Bone marrow (tissue), 2 donors: Measurements from ENCODE around the gene DEDD2.
A peak's percentile ranks its signal among the peaks of the same experiment; 100 is the strongest.
"Not testable (repeated sequence)": the region's sequence is repeated elsewhere in the genome, so short reads cannot be mapped to it uniquely, and the experiment has no call there.

Source experiments
- DNase-seq, 2 donors: peaks; one replicate each; lab custom pipeline; 2025; lab: John Stamatoyannopoulos, UW

DEDD2 gene, protein sequence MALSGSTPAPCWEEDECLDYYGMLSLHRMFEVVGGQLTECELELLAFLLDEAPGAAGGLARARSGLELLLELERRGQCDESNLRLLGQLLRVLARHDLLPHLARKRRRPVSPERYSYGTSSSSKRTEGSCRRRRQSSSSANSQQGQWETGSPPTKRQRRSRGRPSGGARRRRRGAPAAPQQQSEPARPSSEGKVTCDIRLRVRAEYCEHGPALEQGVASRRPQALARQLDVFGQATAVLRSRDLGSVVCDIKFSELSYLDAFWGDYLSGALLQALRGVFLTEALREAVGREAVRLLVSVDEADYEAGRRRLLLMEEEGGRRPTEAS

DNA sequence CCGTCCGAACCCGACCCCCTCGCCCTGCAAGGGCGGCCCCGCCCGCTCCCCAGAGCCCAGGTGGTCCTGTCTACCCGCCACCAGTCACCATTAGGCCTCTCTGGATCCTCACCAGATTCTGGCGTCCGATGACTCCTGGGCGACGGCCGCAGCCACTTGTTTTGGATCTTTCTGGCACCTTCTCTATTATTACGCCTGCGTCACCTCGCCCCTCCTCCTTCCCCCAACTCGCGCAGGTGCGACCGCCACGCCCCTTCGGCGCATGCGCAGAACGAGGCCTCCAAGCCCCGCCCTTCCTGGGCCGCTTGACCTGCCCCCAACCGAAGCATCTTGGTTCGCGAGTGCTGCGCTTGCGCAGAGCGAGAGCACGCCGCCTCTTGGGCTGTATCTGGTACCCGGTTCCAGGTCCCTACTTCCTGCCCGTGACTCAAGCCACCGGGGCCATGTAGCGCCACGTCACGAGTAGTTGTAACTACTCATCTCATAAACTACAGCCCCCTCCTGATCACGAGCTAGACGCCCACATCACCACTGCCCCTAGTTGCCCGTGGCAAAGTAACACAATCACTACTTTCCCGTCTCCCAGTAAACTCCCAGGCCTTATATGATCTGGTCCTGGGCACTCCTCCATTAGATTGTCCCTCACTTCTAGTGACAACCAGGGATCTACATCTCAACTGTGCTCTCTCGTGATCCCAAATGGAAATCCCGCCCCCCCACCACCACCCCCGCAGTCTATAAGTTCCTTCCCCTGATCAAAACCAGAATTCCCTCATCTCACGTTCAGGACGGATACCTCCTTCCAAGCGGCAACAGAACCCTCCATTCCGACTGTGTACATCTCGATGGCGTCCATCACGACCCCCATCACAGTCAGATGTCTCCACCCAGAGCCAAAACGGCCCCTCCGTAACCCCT lies at the start of gene DEDD2:
Gene DEDD2 (minus strand): TSS at position 158 of the 918 bp plus-strand sequence. CDS start 670 bp downstream, outside the sequence.
- peak; percentile 91 to 95 for DNase-seq

DNA sequence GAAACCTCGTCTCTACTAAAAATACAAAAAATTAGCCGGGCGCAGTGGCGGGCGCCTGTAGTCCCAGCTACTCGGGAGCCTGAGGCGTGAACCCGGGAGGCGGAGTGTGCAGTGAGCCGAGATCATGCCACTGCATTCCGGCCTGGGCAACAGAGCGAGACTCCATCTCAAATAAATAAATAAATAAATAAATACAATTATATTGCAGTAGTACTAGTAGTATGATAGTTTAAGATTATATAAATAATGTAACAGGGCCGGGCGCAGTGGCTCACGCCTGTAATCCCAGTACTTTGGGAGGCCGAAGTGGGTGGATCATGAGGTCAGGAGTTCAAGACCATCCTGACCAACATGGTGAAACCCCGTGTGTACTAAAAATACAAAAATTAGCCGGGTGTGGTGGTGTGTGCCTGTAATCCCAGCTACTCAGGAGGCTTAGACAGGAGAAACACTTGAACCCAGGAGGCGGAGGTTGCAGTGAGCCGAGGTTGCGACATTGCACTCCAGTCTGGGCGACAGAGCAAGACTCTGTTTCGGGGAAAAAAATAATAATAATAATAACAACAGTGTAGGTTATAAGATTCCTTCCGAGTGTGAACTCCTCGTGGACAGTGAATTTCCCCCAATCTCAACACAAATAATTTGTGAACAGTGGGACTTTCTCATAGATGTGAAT lies 49.6 kb upstream of the DEDD2 start:
- not testable (repeated sequence) for DNase-seq

DNA sequence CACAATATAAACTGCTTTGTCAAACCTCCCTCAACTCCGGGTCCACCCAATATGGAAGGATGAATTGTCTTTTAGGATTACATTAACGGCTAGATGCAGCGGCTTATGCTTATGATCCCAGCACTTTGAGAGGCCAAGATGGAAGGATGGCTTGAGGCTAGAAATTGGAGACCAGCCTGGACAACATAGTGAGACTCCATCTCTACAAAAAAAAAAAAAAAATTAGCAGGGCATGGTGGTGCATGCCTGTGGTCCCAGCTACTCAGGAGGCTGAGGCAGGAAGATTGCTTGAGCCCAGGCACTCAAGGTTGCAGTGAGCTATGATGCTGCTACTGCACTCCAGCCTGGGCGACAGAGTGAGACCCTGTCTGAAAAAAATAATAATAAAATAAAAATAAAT lies 48.6 kb upstream of the DEDD2 start:
- DNase-seq: not testable (repeated sequence)

DNA sequence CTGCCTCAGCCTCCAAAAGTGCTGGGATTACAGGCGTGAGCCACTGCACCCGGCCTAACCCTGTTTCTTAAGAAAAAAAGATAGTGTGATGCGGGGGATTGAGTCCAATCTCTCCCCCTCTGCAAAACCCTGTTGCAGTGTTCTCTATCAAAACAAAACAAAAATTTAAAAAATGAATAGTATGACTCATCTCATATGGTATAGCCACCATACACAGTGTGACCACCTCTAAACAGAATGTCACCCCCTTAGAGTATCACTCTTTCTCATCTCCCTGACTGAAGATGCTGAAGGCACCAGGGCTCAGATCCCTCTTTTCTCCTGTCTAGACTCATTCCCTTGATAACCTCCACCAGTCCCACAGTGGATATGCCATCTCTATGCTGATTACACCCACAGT lies 44.3 kb upstream of the DEDD2 start:
- DNase-seq: no peak

DNA sequence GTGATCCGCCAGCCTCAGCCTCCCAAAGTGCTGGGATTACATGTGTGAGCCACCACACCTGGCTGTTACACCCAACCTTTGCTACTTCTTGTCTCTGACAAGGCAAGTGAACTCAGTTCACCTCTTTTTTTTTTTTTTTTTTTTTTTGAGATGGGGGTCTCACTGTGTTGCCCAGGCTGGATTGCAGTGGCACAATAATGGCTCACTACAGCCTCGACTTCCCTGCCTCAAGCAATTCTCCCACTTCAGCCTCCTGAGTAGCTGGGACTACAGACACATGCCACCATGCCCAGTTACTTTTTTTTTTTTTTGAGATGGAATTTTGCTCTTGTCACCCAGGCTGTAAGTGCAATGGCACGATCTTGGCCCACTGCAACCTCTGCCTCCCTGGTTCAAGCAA lies 40.4 kb upstream of the DEDD2 start:
- DNase-seq: not testable (repeated sequence)

DNA sequence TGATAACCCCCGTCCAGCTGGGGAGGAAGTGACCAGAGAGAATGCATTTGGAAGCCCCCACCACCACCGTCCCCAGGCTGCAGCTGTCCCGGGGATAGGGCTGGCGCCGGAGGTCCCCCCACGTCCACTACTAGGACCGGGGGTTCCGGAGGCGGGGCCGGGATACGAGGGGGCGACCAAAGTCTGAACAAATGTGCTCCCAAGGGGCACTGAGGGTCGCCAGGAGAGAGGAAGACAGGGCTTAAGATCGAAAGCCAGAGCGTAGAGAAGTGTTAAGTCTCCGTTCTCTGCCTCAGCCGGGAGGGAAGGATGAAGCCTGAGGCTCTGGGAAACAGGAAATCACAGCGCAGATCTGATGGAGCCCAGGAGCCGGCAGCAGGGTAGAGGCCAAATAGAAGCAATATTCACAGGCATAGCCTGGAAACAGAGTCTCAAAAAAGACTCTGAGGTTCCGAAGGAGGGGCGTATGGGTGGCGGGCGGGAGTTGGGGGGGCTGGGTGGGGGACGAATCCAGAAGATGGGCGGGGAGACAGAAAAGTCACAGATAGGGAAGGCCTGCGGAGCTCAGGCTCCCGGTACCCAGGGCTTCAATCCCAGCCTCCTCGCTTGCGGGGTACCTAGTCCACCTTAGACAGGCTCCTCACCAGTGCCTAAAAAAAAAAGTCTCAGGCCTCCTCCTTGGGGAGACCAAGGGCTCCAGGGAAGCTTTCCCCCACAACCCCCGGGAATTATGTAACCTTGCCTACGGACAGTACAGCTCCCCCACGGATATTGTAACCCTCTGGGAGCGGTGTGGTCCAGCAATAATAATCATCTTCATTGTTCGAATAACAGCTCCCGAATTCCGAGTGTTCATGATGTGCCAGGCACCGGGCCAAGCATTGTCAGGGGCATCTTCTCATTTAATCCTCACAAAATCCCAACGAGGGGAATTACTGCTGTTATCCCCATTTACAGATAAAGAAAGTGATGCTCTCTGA lies 38.6 kb upstream of the DEDD2 start:
- peak in 1 of 2 donors; percentile 39 for DNase-seq

DNA sequence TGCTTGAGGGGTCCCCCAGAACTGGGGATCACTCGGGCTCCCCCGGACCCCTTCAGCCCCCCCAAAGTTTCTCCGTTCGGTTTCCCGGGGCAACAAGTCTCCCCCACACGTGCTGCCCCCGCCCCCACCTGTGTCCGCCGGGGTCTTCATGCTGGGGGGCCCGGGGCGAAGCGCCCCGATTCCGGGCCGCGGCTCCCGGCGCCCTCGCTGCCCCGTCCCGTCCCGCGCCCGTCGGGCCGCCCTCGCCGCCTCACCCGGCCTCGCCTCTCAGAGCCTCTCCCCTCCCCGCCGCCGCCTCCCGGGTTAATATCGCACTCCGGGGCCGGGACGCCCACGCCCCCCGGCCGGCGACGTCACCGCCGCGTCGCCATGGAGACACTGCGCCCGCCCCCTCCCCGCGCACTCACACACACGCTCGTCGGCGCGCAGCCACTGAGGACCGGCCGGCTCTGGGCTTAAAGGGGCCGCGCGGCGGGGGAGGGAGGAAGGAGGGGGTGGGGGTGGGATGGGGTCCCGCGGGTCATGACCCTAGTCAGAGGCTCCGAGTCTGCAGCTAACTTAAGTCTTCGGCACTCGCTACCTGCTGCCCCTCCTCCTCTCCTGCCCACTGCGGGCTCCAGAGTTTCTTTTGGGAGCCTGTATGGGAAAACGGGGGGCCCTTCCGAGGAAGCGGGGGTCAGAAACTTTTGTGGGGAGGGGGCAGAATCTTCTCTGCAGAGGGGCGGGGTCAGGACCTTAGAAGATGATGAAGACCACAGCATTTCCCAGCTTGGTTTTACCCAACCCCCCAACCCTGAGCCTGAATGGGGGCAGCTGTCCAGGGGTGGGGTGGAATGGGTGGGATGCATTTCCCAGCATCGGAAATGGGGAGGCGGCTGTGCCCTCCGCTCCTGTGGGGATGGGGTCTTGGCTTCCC lies 37.6 kb upstream of the DEDD2 start, which contains the start of gene ERF:
Gene ERF (minus strand): TSS at position 279 of the 916 bp plus-strand sequence. CDS start 129 bp downstream, at position 150.
- DNase-seq: peak; percentile 60 to 93

DNA sequence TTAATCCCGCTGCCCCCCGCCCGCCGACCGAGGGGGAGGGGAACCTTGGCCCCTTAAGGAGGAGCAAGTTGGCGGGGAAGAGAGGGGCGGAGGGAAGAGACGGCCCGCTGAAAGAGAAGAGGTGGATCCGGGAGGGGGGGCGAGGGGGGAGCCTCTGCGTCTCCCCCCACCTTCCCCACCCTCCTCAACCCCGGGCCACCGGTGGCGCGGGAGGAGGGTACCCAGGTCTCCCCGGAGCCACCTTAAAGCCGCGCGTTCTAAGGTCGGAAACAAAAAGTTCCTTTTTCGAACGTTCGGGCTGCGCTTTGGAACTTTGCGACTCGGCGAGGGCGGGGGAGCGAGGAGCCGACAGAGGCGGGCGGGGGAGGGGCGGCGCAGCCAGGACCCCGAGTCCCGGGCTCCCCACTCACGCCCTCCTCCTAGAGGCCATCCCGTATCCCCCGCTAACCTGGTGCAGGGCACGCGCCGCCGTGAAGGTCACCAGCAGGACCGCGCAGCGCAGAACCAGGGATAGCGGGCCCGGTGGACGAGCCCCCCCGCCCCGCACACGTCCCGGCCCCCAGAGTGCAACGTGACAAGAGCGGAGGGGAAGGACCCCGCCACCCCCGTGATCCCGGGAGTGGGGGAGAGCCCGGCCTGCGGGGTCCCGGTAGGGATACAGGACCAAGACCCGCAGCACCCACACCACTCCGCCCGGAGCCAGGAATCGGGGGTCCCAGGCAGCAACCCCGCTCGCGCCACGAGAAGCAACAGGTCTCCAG lies 36.8 kb upstream of the DEDD2 start:
- DNase-seq: peak; percentile 46 to 47

DNA sequence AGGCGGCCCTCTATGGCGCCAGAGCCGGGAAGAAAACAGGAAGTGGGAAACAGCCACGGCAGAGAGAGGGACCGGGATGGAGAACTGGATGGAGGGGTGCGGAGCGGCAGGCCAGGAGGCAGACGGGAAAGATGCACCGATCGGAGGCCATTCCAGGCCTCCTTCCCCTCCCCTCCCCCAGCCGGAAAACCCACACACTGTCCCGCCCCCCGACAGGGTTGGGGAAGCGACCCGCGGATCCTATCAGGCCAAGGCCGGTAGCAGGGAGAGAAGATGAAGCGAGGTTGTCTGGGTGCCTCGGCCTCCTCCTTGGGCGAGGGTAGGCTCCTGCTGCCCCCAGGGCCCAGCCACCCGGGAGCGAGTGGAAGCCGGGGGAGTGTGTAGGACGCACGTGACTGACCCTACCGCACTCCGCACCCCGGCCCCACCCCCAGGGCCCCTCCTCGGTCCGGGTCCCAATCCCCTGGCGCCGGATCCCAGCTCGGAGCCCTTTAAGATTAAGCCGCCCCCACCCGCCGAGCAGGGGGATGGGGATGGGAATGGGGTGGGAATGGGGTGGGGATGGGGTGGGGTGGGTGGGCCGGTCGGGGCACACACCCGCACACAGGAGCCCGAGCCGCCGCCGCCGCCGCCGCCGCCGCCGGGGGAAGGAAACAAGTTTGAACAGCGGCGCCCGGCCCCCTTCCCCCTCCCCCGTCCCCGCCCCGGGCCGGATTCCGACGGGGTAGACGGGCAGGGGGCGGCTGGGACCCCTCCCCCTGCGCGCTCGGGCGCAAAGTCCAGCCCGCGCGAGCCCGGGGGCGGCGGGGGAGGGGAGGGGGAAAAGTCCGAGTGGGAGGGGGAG lies 36.0 kb upstream of the DEDD2 start:
- peak; percentile 22 to 46 for DNase-seq

DNA sequence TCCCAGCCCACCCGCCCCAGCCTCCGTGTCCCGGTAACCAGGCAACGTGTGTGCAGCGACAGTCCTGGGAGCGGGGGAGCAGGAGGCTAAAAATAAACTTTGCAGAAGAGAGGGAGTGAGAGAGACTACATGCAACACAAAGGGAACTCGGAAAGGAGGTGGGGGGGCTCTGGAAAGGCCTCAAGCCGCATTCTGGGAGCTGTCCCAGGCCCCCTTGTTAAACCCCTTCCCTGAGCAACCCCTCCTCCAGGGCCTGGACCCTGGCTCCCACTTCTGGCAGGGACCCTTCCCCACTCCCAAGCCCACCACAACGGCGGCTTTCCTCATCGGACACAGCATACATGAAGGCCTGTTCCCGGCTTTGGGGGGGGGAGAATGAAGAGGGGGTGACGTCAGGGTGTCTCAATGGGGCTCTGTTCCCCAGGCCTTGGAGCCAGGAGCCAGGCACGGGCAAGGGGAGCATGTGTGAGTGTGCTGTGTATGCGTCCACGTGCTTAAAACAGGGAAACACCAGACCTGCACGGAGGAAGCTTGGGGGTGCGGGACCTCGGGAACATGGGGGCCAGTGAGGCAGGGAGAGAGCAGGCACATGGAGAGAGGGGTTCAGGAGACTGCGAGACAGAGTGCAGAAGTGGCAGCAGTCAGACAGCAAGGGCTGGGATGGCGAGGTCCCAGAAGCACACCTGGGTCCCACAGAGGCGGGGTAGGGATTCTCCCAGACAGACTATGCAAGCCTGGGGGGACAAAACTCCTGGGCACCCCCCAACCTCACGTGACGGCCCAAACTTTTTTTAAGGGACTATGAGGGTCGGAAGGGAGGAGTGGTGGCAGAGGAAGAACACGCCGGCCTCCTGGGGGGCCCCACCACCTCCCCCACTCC lies 35.1 kb upstream of the DEDD2 start:
- DNase-seq: peak in 1 of 2 donors; percentile 16

DNA sequence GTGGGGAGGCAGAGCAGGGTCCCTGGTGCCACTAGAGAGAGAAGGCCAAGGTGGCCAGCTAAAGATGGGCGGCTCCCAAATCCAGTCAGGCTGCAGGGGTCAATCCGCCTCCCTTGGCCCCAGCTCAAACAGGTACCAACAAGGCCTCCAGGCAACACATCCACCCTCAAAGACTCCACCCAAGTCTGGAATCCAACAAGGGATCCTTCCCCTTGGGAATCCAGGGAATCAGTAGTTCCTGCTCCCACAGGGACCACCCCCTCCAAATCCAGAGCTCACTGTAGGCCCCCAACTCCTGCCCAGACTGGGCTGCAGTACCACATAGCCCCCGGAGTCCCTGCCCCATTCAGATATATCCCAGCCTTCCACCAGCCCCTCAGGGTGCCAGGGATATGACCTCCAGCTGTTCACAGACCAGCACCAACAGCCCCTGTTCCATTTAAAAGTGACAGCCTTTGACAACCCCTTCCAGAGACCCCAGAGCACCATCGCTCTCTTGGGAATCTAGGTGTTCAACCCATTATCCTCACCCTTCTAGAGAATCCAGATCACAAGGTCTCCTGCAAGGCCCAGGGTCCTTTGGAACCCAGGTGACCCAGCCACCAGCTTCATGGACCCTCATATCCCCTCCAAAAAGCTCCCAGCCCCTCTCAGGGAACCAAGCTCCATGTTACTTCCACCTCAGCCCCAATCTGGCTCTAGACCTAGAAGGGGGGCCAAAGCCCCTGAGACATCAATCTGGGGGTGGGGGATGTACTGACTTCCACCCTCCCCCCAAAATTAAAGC lies 34.3 kb upstream of the DEDD2 start:
- no peak for DNase-seq

DNA sequence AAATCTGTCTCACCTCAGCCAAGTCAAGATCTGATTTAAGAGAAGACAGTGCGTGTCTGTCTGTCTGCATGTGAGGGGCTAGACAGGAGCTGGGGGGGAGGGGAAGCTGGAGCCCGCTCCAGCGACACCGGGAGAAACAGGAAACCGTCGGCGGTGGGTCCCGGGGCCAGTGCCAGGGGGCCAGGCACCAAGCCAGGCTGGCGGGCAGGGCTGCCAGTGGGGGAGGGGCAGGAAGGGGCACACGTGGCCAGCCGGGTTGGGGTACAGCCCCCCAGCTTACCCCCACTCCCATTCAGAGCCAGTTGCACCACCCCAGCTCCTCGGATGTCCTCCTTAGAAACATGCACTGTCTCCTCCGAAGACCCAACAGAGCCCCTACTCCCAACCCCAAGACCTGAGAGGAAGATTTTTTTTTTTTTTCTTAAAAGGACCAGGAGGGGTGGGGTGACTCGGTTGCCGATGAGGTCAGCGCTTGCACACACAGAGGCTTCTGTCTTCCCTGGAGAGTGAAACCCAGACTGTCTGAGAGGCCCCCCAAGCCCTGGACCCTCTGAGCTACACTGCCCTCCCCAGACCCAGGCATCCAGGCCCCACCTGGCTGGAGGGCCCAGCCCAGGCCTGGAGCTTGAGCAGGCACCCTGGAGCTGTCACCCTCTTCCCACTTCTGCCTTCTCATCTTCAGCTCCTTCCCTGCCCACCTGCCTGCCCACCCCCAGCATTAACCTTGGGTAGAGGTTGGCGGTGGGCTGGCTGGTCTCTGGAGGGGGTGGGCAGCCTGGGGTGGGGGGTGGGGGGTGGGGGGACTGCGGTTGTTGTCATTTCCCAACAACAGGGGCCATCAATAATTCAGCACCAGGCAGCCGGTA lies 33.4 kb upstream of the DEDD2 start:
- peak in 1 of 2 donors; percentile 26 for DNase-seq

DNA sequence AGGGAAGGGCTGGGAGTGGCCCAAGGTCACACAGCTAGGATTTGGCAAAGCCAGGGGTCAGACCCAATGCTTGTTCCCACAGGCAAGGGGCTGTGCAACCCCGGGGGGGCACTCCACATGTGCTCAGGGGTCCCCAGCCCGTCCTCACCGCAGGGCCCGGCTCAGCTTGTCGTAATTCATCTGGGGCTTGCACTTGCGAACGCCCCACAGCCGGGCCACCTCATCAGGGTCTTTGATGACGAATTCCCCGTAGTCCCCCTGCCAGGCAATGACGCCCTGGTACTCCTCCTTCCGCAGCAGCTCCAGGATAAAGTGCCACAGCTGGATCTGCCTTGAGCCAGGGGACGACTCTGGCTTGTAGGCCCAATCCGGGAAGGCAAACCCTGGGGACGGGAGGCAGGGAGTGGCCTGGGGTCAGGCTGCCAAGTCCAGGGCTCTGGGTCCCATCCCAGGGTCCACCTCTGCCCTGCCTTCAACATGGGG lies 32.7 kb upstream of the DEDD2 start:
- DNase-seq: no peak

DNA sequence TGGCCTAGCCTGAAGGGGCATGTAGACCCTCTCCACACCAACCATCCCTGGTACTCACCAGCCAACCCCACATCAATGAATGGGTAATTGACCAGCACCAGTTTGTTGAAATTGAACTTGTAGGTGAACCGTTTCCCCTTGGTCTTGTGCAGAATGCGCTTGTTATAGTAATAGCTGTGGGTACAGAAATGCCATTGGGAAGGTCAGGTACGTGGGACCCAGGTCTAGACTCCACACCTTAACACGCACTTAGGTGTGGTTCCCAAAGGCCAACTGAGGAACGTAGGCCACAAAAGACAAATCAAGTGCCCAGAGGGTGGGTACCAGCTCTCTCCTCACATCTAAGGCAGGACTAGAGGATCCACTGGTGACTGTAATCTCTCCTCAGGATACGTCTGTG lies 32.3 kb upstream of the DEDD2 start:
- DNase-seq: no peak

DNA sequence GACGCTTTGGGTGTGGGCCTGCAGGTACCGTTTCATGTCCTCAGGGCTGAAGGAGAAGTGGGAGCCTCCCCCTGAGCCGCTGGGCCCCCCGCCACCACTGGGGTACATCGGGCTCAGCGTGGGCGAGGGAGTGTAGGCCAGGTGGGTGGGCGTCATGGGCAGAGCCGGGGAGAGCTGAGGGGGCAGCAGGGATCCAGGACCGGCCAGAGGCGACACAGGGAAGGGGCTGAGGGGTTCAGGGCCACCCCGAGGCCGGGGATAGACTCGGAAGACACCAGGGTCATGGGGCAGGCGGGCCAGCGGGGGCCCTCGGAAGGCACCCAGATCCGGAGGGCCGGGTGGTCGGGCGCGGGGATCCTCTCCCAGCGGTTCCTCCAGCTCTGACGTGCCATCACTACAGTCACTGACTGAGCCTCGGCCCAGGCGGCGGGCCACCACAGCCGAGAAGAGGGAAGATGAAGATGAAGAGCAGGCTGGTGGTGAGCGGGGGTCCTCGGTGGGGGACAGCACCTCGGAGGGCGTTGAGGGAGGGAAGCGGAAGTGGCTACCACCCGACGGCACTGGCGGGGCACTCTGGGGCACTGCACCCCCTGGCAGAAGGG lies 31.8 kb upstream of the DEDD2 start:
- no peak for DNase-seq
